Measurements from ENCODE around the gene SLC10A1. TPM values are rescaled to one million over a fixed set of nuclear protein-coding genes. Genes with fewer than 3 reads are reported as not detected.

SLC10A1 gene
- polyA plus RNA-seq (2012; ENCODE audit: low read depth, missing spikeins) = 0.05 TPM

- FAIRE-seq = no peak
- TF ChIP-seq PAX5 (IDR thresholded peaks at IDR 0.05; ENCODE audit: insufficient read depth, low read length, severe bottlenecking) (no peak), TAF1 (IDR thresholded peaks at IDR 0.05; ENCODE audit: low read depth, low read length) (no peak), POU2F2 (IDR thresholded peaks at IDR 0.05; ENCODE audit: low read depth, low read length) (no peak), POLR2AphosphoS5 (IDR thresholded peaks at IDR 0.05; ENCODE audit: low read depth, low read length) (no peak), SPI1 (IDR thresholded peaks at IDR 0.05; ENCODE audit: low read depth, low read length) (no peak), POLR2A (IDR thresholded peaks at IDR 0.05; ENCODE audit: low read depth, low read length) (no peak)
- no peak for DNase-seq (ENCODE audit: insufficient read length, low spot score)
Measured at GRCh38 chr14:69796797-69797500, at the start of gene SLC10A1. Gene SLC10A1 (minus strand): TSS chr14:69797241. CDS start chr14:69797155, 86 bp downstream.

DNA sequence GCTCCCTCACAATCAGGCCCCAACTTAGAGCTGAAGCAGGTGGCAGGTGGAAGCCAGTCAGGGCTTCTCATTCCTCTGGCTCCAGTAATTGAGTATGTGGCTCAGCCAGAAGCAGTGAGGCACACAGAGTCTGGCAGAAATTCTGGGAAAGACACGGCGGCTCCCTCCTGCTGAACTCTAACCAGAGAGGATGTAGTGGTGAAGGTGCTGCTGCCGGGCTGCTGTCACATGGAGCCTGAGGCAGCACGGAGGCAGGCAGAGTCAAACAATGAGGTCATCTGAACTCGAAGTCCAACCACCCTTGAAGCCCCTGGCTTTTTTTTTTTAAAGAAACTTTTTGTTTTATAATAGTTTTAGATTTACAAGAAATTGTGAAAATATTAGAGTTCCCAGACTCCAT is 48.7 kb upstream of the SLC10A1 start:
- DNase-seq (ENCODE audit: insufficient read length, low spot score) (no peak), FAIRE-seq (no peak)
- TF ChIP-seq POU2F2 (IDR thresholded peaks at IDR 0.05; ENCODE audit: low read depth, low read length) (no peak), SPI1 (IDR thresholded peaks at IDR 0.05; ENCODE audit: low read depth, low read length) (no peak), TAF1 (IDR thresholded peaks at IDR 0.05; ENCODE audit: low read depth, low read length) (no peak), POLR2A (IDR thresholded peaks at IDR 0.05; ENCODE audit: low read depth, low read length) (no peak), PAX5 (IDR thresholded peaks at IDR 0.05; ENCODE audit: insufficient read depth, low read length, severe bottlenecking) (no peak), POLR2AphosphoS5 (IDR thresholded peaks at IDR 0.05; ENCODE audit: low read depth, low read length) (no peak)

DNA sequence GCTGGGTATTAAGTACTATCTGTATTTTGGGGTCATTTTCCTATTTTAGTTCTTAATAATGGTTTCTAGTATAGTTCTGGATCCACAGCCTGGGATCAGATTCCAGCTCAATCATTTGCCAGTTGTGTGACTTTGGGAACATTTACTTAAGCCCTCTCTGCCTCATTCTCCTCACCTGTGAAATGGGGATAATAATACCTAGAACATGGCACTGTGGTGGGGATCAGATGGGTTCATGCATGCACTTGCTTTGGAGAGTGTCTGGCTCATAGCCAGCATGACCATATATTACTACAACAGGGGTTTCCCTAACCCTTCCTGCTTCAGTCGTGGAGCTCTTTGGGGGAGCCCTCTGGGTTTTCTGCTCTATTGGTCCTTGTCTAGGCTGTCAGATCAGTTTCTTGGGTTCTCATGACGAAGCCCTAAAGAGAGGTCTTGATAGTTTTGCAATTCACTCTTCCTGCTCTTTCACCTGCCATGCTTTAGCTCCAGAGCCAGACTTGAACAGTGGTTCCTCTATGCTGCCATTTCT is 48.1 kb upstream of the SLC10A1 start:
- DNase-seq (ENCODE audit: insufficient read length, low spot score) (no peak), FAIRE-seq (no peak)
- TF ChIP-seq POU2F2 (IDR thresholded peaks at IDR 0.05; ENCODE audit: low read depth, low read length) = no peak
- no peak for TF ChIP-seq PAX5 (IDR thresholded peaks at IDR 0.05; ENCODE audit: insufficient read depth, low read length, severe bottlenecking)
- TF ChIP-seq TAF1 (IDR thresholded peaks at IDR 0.05; ENCODE audit: low read depth, low read length) = no peak
- no peak for TF ChIP-seq POLR2A (IDR thresholded peaks at IDR 0.05; ENCODE audit: low read depth, low read length)
- TF ChIP-seq SPI1 (IDR thresholded peaks at IDR 0.05; ENCODE audit: low read depth, low read length) = no peak
- TF ChIP-seq POLR2AphosphoS5 (IDR thresholded peaks at IDR 0.05; ENCODE audit: low read depth, low read length) = no peak

DNA sequence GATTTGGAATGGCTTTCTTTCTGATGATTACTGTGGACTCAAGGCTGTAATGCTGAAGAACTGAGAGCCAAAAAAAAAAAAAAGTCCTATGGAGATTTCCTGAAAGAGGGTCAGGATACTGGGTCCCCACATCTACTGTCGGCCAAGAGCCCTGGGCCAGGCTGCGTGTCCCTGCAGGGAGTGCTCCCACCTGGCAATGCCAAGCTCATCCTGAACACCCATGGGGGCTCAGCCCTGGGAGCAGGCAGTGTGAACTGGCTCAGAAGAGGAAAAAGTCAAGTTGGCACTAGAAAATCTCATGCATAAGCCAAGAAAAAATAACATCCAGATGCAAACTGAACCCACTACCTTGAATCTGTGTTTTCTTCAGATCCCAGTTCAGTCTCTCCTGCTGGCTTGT is 47.1 kb upstream of the SLC10A1 start:
- no peak for FAIRE-seq
- TF ChIP-seq SPI1 (IDR thresholded peaks at IDR 0.05; ENCODE audit: low read depth, low read length) (no peak), POU2F2 (IDR thresholded peaks at IDR 0.05; ENCODE audit: low read depth, low read length) (no peak), POLR2AphosphoS5 (IDR thresholded peaks at IDR 0.05; ENCODE audit: low read depth, low read length) (no peak), TAF1 (IDR thresholded peaks at IDR 0.05; ENCODE audit: low read depth, low read length) (no peak), PAX5 (IDR thresholded peaks at IDR 0.05; ENCODE audit: insufficient read depth, low read length, severe bottlenecking) (no peak), POLR2A (IDR thresholded peaks at IDR 0.05; ENCODE audit: low read depth, low read length) (no peak)
- no peak for DNase-seq (ENCODE audit: insufficient read length, low spot score)

- DNase-seq (ENCODE audit: insufficient read length, low spot score) (no peak), FAIRE-seq (no peak)
- TF ChIP-seq POLR2A (IDR thresholded peaks at IDR 0.05; ENCODE audit: low read depth, low read length) (no peak), TAF1 (IDR thresholded peaks at IDR 0.05; ENCODE audit: low read depth, low read length) (no peak), POU2F2 (IDR thresholded peaks at IDR 0.05; ENCODE audit: low read depth, low read length) (no peak), POLR2AphosphoS5 (IDR thresholded peaks at IDR 0.05; ENCODE audit: low read depth, low read length) (no peak), SPI1 (IDR thresholded peaks at IDR 0.05; ENCODE audit: low read depth, low read length) (no peak), PAX5 (IDR thresholded peaks at IDR 0.05; ENCODE audit: insufficient read depth, low read length, severe bottlenecking) (no peak)
Measured at GRCh38 chr14:69842686-69843420, 45.8 kb upstream of the SLC10A1 start.

- FAIRE-seq (no peak), DNase-seq (ENCODE audit: insufficient read length, low spot score) (no peak)
- TF ChIP-seq PAX5 (IDR thresholded peaks at IDR 0.05; ENCODE audit: insufficient read depth, low read length, severe bottlenecking) = no peak
- TF ChIP-seq SPI1 (IDR thresholded peaks at IDR 0.05; ENCODE audit: low read depth, low read length) = no peak
- TF ChIP-seq POLR2AphosphoS5 (IDR thresholded peaks at IDR 0.05; ENCODE audit: low read depth, low read length) = no peak
- no peak for TF ChIP-seq TAF1 (IDR thresholded peaks at IDR 0.05; ENCODE audit: low read depth, low read length)
- TF ChIP-seq POLR2A (IDR thresholded peaks at IDR 0.05; ENCODE audit: low read depth, low read length) = no peak
- no peak for TF ChIP-seq POU2F2 (IDR thresholded peaks at IDR 0.05; ENCODE audit: low read depth, low read length)
Measured at GRCh38 chr14:69841656-69842055, 44.6 kb upstream of the SLC10A1 start.

DNA sequence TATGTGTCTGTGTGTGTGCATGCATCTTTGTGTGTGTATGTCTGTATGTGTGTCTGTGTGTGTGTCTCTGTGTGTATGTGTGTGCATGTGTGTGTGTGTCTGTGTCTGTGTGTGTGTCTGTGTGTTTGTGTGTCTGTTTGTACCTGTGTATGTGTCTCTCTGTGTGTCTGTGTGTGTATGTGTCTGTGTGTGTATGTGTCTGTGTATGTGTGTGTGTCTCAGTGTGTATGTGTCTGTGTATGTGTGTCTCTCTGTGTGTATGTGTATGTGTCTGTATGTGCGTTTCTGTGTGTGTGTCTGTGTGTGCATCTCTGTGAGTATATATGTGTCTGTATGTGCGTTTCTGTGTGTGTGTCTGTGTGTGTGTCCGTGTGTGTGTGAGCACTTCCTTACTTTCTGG is 42.6 kb upstream of the SLC10A1 start:
- TF ChIP-seq SPI1 (IDR thresholded peaks at IDR 0.05; ENCODE audit: low read depth, low read length) (no peak), POLR2AphosphoS5 (IDR thresholded peaks at IDR 0.05; ENCODE audit: low read depth, low read length) (no peak), TAF1 (IDR thresholded peaks at IDR 0.05; ENCODE audit: low read depth, low read length) (no peak), POU2F2 (IDR thresholded peaks at IDR 0.05; ENCODE audit: low read depth, low read length) (no peak), POLR2A (IDR thresholded peaks at IDR 0.05; ENCODE audit: low read depth, low read length) (no peak), PAX5 (IDR thresholded peaks at IDR 0.05; ENCODE audit: insufficient read depth, low read length, severe bottlenecking) (no peak)
- no peak for FAIRE-seq
- DNase-seq (ENCODE audit: insufficient read length, low spot score) = no peak

DNA sequence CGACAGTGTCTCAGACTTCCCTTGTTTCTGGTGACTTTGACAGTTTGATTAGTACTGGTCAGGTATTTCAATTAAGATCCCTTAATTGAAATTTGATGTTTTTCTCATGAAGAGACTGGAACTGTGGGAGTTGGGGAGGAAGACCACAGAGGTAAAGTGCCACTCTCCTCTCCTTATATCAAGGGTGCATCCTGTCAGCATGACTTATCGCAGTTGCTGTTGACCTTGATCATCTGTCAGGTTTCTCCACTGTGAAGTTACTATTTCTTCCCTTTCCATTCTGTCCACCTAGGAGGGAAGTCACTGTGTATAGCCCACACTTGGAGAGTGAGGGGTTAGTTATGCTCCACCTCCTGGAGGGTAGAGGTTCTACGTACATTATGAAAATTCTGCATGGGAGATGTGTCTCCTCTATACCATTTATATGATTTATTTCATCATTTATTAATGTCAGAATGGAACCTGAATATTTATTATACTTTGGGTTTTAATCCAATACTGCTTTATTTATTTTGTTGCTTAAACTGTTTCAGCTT is 41.9 kb upstream of the SLC10A1 start:
- no peak for TF ChIP-seq PAX5 (IDR thresholded peaks at IDR 0.05; ENCODE audit: insufficient read depth, low read length, severe bottlenecking)
- TF ChIP-seq POLR2AphosphoS5 (IDR thresholded peaks at IDR 0.05; ENCODE audit: low read depth, low read length) = no peak
- TF ChIP-seq POLR2A (IDR thresholded peaks at IDR 0.05; ENCODE audit: low read depth, low read length) = no peak
- TF ChIP-seq SPI1 (IDR thresholded peaks at IDR 0.05; ENCODE audit: low read depth, low read length) = no peak
- no peak for TF ChIP-seq TAF1 (IDR thresholded peaks at IDR 0.05; ENCODE audit: low read depth, low read length)
- no peak for TF ChIP-seq POU2F2 (IDR thresholded peaks at IDR 0.05; ENCODE audit: low read depth, low read length)
- no peak for FAIRE-seq
- DNase-seq (ENCODE audit: insufficient read length, low spot score) = no peak

GRCh38 chr14:69828879-69829278 is 31.8 kb upstream of the SLC10A1 start:
- no peak for DNase-seq (ENCODE audit: insufficient read length, low spot score)
- TF ChIP-seq SPI1 (IDR thresholded peaks at IDR 0.05; ENCODE audit: low read depth, low read length) (no peak), POLR2A (IDR thresholded peaks at IDR 0.05; ENCODE audit: low read depth, low read length) (no peak), POU2F2 (IDR thresholded peaks at IDR 0.05; ENCODE audit: low read depth, low read length) (no peak), PAX5 (IDR thresholded peaks at IDR 0.05; ENCODE audit: insufficient read depth, low read length, severe bottlenecking) (no peak), TAF1 (IDR thresholded peaks at IDR 0.05; ENCODE audit: low read depth, low read length) (no peak), POLR2AphosphoS5 (IDR thresholded peaks at IDR 0.05; ENCODE audit: low read depth, low read length) (no peak)
- FAIRE-seq = peak; percentile 79
